Esophagus squamous epithelium (tissue), 5 donors: ENCODE data around the gene SLC29A4. TPM values are rescaled to one million over a fixed set of nuclear protein-coding genes. Genes with fewer than 3 reads are reported as not detected.

Experiments
- DNase-seq: peaks from one replicate; lab custom pipeline; 2025; lab: John Stamatoyannopoulos, UW
- H3K27ac ChIP-seq, 4 donors: fragments of 200-600 bp; sonication (generic); one replicate each; pipeline ENCODE4 v1.5.1; 2016 to 2019; ENCODE audit warnings: mild to moderate bottlenecking in 1 of 4
- H3K27me3 ChIP-seq, 4 donors: fragments of 200-600 bp; sonication (generic); 1 replicate in 3 of 4; 2 replicates in 1 of 4; pipeline versions ENCODE4 v1.5.1 to v1.6.0; 2017 to 2021; ENCODE audit warnings: antibody characterized with exemption in 1 of 4
- H3K36me3 ChIP-seq, 3 donors: fragments of 200-600 bp; sonication (generic); one replicate each; pipeline ENCODE4 v1.5.1; 2016 to 2019
- H3K4me1 ChIP-seq, 3 donors: fragments of 200-600 bp; sonication (generic); one replicate each; pipeline ENCODE4 v1.5.1; 2017 to 2019
- H3K4me3 ChIP-seq, 4 donors: fragments of 200-600 bp; sonication (generic); 1 replicate in 3 of 4; 2 replicates in 1 of 4; pipeline ENCODE4 v1.5.1; 2016 to 2019; ENCODE audit warnings: mild to moderate bottlenecking in 2 of 4, moderate library complexity in 1 of 4
- H3K9me3 ChIP-seq, 3 donors: fragments of 200-600 bp; sonication (generic); one replicate each; pipeline ENCODE4 v1.5.1; 2016 to 2019
- POLR2A ChIP-seq, 4 donors: fragments of 450-650 bp; IDR thresholded peaks; one replicate each; pipeline ENCODE4 v1.6.1; 2017; ENCODE audit warnings: antibody characterized with exemption in 4 of 4, mild to moderate bottlenecking in 4 of 4, moderate library complexity in 3 of 4
- WGBS, 2 donors: methylation state at CpG; one replicate each; pipeline ENCODE4 v1.1.5; 2018; 5-methylcytosine and 5-hydroxymethylcytosine counted together
- intact Hi-C: fragments of 100-400 bp; cut with DNase I; formaldehyde crosslinking; loops from one replicate; pipeline ENCODE4 v1.15.0; 2022
- total RNA-seq, 4 donors: library from RNA; depleted of rRNA; stranded (reverse); fragments of >200 nt; gene quantifications; one replicate each; pipeline ENCODE4 v1.1.0, GENCODE V29; 2016
- TF ChIP-seq, protein P1 (sequence below), 6 experiments: fragments of 450-650 bp in 4 of 6; fragments of 200-600 bp in 2 of 6; sonication (generic) in 2 of 6; IDR thresholded peaks; one replicate each; pipeline ENCODE4 v1.5.1; 2016 to 2019; ENCODE audit warnings: antibody characterized with exemption in 6 of 6, mild to moderate bottlenecking in 4 of 6, moderate library complexity in 4 of 6
- donor health status: DM: yes; HTN: yes; CAD: no.

The SLC29A4 gene
- total RNA-seq, 4 donors from 2014 or later, result 0.44 to 0.57 (median 0.53) TPM; not detected in 1

DNA sequence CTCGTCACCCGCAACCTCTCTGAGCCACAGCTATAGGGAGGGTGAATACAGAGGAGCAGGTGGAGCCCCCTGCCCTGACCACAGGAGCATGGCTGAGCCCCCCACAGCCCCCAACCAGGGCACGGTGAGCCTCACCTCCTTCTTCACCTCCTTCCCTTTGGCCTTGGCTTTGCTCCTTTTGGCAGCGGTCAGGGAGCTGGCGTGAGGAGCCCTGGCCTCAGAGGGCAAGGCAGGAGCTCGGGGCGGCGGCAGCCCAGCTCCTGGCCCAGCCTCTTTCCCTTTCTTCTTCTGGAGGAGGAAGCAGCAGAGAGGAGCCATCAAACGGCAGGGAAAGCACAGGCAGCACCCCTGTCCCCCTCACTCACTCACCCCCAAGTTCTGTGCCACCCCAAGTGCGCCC lies 42.2 kb downstream of the SLC29A4 start:
- TF ChIP-seq, protein P1, sequence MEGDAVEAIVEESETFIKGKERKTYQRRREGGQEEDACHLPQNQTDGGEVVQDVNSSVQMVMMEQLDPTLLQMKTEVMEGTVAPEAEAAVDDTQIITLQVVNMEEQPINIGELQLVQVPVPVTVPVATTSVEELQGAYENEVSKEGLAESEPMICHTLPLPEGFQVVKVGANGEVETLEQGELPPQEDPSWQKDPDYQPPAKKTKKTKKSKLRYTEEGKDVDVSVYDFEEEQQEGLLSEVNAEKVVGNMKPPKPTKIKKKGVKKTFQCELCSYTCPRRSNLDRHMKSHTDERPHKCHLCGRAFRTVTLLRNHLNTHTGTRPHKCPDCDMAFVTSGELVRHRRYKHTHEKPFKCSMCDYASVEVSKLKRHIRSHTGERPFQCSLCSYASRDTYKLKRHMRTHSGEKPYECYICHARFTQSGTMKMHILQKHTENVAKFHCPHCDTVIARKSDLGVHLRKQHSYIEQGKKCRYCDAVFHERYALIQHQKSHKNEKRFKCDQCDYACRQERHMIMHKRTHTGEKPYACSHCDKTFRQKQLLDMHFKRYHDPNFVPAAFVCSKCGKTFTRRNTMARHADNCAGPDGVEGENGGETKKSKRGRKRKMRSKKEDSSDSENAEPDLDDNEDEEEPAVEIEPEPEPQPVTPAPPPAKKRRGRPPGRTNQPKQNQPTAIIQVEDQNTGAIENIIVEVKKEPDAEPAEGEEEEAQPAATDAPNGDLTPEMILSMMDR (IDR thresholded peaks at IDR 0.05), result no peak
- TF ChIP-seq POLR2A (IDR thresholded peaks at IDR 0.05), result no peak
- Histone ChIP-seq H3K36me3 (peaks cover 23 to 100% (median 26%) of the 10 kb centered on the region in 3 donors), H3K27me3 (no peaks in the 10 kb centered on the region), H3K9me3 (no peaks in the 10 kb centered on the region), H3K4me3 (no peak overlapping the region), H3K27ac (no peak overlapping the region), H3K4me1 (no peaks in the 10 kb centered on the region)
- 78 to 94% methylated on average over 2 to 6 of the region's 10 CpGs for WGBS, 2 donors
- intact Hi-C loops, result no loop called here
- no peak for DNase-seq

DNA sequence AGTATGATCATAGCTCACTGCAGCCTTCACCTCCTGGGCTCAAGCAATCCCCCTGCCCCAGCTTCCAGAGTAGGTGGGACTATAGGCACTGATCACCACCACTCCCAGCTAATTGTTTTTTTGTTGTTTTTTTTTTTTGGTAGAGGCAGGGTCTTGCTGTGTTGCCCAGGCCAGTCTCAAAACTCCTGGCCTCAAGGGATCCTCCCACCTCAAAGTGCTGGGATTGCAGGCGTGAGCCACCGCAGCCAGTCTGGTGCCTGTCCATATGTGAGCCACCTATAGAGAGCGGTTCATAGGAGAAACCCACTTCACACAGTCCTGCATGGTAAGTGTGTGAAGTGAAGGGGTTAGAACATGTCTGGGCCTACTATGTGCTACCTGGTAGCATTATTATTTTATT lies 47.5 kb downstream of the SLC29A4 start:
- WGBS, 2 donors, result 92% methylated on average over 3 of the region's 3 CpGs; no CpG with 5 or more reads in 1 of the 2 donors
- H3K9me3 ChIP-seq, result no peaks in the 10 kb centered on the region
- H3K4me3 ChIP-seq, result no peak overlapping the region
- no peaks in the 10 kb centered on the region for H3K4me1 ChIP-seq
- intact Hi-C loops, result no loop called here
- H3K27me3 ChIP-seq, result no peaks in the 10 kb centered on the region
- no peak for DNase-seq
- H3K36me3 ChIP-seq, result peaks cover 9 to 100% (median 10%) of the 10 kb centered on the region in 3 donors
- no peak for TF ChIP-seq POLR2A (IDR thresholded peaks at IDR 0.05)
- TF ChIP-seq, protein P1 (IDR thresholded peaks at IDR 0.05), result no peak
- H3K27ac ChIP-seq, result no peak overlapping the region

DNA sequence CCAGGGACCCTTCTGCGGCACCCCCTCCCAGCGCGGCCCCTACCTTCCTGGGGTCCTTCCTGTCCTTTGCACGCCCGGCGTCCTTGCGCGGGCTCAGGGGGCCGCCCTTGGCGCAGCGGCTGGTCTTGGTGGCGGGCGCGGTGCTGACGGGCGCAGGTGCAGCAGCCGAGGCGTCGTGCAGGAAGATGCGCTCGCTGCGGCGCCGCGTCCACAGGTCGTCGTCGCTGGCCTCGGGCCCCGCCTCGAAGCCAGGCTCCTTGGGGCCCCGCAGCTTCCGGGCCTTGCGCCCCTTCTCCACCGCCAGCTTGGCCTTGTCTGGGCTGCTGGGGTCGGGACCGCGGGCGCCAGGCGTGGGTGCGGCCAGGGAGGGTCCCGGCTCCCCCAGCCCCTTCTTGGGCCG lies 49.8 kb downstream of the SLC29A4 start:
- intact Hi-C loops, result no loop called here
- no peak for TF ChIP-seq POLR2A (IDR thresholded peaks at IDR 0.05)
- TF ChIP-seq, protein P1 (IDR thresholded peaks at IDR 0.05), result no peak
- Histone ChIP-seq H3K4me1 (no peaks in the 10 kb centered on the region), H3K4me3 (no peak overlapping the region), H3K36me3 (peaks cover 9 to 100% (median 16%) of the 10 kb centered on the region in 3 donors), H3K27ac (no peak overlapping the region), H3K9me3 (peaks cover 0 to 13% (median 11%) of the 10 kb centered on the region in 3 donors), H3K27me3 (no peaks in the 10 kb centered on the region)
- no peak for DNase-seq
- 89 to 100% methylated on average over 5 to 14 of the region's 43 CpGs for WGBS, 2 donors

DNA sequence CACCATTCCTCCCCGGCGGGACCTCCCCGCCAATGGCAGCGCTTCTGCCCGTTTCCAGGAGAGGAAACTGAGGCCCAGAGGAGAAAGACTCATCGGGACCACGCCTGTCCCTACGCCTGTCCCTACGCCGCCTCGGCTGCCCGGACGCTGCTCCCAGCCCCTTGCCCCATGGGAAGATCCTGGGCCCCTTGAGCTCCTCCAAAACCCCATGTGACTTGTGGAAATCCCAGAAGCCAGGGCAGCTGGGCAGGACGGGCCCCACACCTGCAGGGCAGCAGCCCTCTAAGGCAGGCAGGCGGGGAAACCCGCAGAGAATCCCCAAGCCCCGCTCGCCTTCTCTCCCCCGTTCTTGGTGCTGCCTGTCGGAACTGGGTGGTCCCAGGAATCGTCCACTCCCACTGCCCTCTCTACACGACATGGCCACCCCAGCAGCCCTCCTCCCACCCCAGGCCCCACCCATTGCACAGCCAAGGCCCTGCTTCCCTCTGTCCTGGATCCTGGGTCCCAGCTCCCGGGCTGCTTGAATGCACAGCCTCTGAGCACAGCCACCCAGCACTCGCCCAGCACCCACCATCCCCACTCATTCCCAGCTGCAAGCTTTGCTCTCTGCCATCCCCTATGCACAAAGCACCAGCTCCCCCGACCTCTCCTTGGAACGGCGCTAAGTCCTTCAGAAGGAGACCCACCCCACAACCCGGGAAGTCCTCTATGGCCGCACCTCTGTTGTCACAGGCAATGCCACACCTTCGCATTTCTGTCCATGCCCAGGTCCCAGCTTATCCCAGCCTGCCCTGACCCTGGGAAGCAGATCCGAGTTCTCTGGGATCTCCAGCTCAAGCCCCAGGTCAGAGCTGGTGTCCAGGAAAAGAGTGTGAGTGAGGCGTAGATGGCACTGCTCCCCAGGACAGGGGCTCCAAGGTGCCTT lies 50.6 kb downstream of the SLC29A4 start:
- DNase-seq, result no peak
- peaks cover 0 to 16% (median 12%) of the 10 kb centered on the region in 3 donors for H3K9me3 ChIP-seq
- peaks cover 9 to 100% (median 16%) of the 10 kb centered on the region in 3 donors for H3K36me3 ChIP-seq
- intact Hi-C loops, result no loop called here
- H3K4me3 ChIP-seq, result no peak overlapping the region
- no peak overlapping the region for H3K27ac ChIP-seq
- WGBS, 2 donors, result 75 to 77% methylated on average over 2 to 11 of the region's 32 CpGs
- no peak for TF ChIP-seq POLR2A (IDR thresholded peaks at IDR 0.05)
- TF ChIP-seq, protein P1 (IDR thresholded peaks at IDR 0.05), result no peak
- H3K27me3 ChIP-seq, result no peaks in the 10 kb centered on the region
- H3K4me1 ChIP-seq, result no peaks in the 10 kb centered on the region

DNA sequence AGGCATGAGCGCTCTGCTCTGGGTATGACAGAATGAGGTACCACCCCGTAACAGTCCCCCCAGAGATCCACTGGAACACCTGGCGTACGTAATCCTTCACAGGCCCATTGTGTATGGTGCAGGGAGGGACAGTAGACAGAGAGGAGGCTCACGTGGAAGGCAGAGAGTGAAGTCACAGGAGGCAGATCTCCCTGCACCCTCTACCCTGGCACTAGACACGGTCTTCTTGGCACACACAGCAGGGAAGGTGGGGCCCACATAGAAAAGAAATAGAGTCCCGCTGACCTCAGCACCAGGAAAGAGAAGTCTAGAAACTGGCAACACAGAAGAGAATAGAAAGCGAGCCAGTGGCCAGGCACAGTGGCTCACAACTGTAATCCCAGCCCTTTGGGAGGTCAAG lies 51.9 kb downstream of the SLC29A4 start:
- Histone ChIP-seq H3K27ac (no peak overlapping the region), H3K9me3 (peaks cover 0 to 16% (median 12%) of the 10 kb centered on the region in 3 donors), H3K36me3 (peaks cover 9 to 100% (median 20%) of the 10 kb centered on the region in 3 donors)

More for the DNA sequence above, 51.9 kb downstream of the SLC29A4 start:
- Histone ChIP-seq H3K4me1 (no peaks in the 10 kb centered on the region), H3K27me3 (no peaks in the 10 kb centered on the region), H3K4me3 (no peak overlapping the region)
- intact Hi-C loops, result no loop called here
- DNase-seq, result no peak
- 70 to 71% methylated on average over 5 to 6 of the region's 8 CpGs for WGBS, 2 donors
- TF ChIP-seq, protein P1 (IDR thresholded peaks at IDR 0.05), result no peak
- no peak for TF ChIP-seq POLR2A (IDR thresholded peaks at IDR 0.05)
